Heart left ventricle (tissue), 16 donors: ENCODE measurements around the gene TLE5. TPM values are rescaled to one million over a fixed set of nuclear protein-coding genes. Genes with fewer than 3 reads are reported as not detected.

Source experiments
- ATAC-seq, 4 donors: fragments of 200-7000 bp; cut with Tn5 transposase; one replicate each; pipeline ENCODE4 v1.9.1; 2020 to 2022; ENCODE audit warnings: moderate library complexity in 4 of 4, mild to moderate bottlenecking in 3 of 4, moderate number of reproducible peaks in 1 of 4
- DNase-seq, 5 donors: peaks; one replicate each; pipeline ENCODE4 v3.0.0-alpha.2; 2020
- H3K27ac ChIP-seq, 12 donors: fragments of 200-600 bp; sonication (generic) in 4 of 12; one replicate each; pipeline versions ENCODE4 v1.5.0 to v1.8.0; 2016 to 2022; ENCODE audit warnings: mild to moderate bottlenecking in 2 of 12
- H3K27me3 ChIP-seq, 9 donors: fragments of 200-600 bp; sonication (generic) in 2 of 9; one replicate each; pipeline versions ENCODE4 v1.5.1 to v1.8.0; 2016 to 2022; ENCODE audit warnings: mild to moderate bottlenecking in 3 of 9
- H3K36me3 ChIP-seq, 9 donors: fragments of 200-600 bp; sonication (generic) in 2 of 9; one replicate each; pipeline versions ENCODE4 v1.5.0 to v1.8.0; 2018 to 2022; ENCODE audit warnings: mild to moderate bottlenecking in 2 of 9
- H3K4me1 ChIP-seq, 12 donors: fragments of 200-600 bp; sonication (generic) in 4 of 12; one replicate each; pipeline versions ENCODE4 v1.5.0 to v1.8.0; 2016 to 2022; ENCODE audit warnings: mild to moderate bottlenecking in 3 of 12
- H3K4me3 ChIP-seq, 12 donors: fragments of 200-600 bp; sonication (generic) in 4 of 12; one replicate each; pipeline versions ENCODE4 v1.5.0 to v1.8.0; 2017 to 2022; ENCODE audit warnings: mild to moderate bottlenecking in 9 of 12, moderate library complexity in 4 of 12
- H3K9me3 ChIP-seq, 12 donors: fragments of 200-600 bp; sonication (generic) in 4 of 12; one replicate each; pipeline versions ENCODE4 v1.5.0 to v1.8.0; 2016 to 2022; ENCODE audit warnings: mild to moderate bottlenecking in 1 of 12
- POLR2A ChIP-seq, 2 donors: fragments of 450-650 bp; IDR thresholded peaks; one replicate each; pipeline ENCODE4 v1.6.1; 2017; ENCODE audit warnings: antibody characterized with exemption in 2 of 2, mild to moderate bottlenecking in 2 of 2, moderate library complexity in 2 of 2
- WGBS, 4 donors: extraction: QIAGEN DNeasy Blood & Tissue Kit in 2 of 4; methylation state at CpG; one replicate each; pipeline versions ENCODE4 v1.1.5 to v1.1.7; 2013 to 2018; 5-methylcytosine and 5-hydroxymethylcytosine counted together
- intact Hi-C, 10 donors: fragments of 100-400 bp; cut with DNase I; formaldehyde crosslinking; loops; one replicate each; pipeline versions ENCODE4 v1.11.1 to v1.14.2; 2022
- polyA plus RNA-seq, 2 donors: library from polyadenylated mRNA; stranded (reverse); fragments of 200-250 nt; gene quantifications; one replicate each; pipeline ENCODE4 v1.2.3, GENCODE V29; 2013
- total RNA-seq, 9 donors: library from RNA; depleted of rRNA in 2 of 9; stranded (reverse); fragments of >200 nt in 2 of 9; fragmentation: NEBNext Ultra II Directional in 3 of 9; extraction: Animal tissue kit (Norgen Biotek cat#: 25700) in 3 of 9; gene quantifications; one replicate each; pipeline versions ENCODE4 v1.1.0 to v1.2.4, GENCODE V29; 2016 to 2023
- TF ChIP-seq, protein P1 (sequence below), 12 donors: fragments of 200-600 bp; sonication (generic) in 4 of 12; IDR thresholded peaks; one replicate each; pipeline versions ENCODE4 v1.5.0 to v1.8.0; 2018 to 2022; ENCODE audit warnings: antibody characterized with exemption in 12 of 12, mild to moderate bottlenecking in 5 of 12
- donor health status: ischemic (EF 13 %, LVEDD 7.1; RV severe dilation, severe dysfunction).
- donor health status: healthy with polysubstance abuse.
- donor health status: DM: no; HTN: yes; CAD: no.
- donor health status: DM: no; HTN: no; CAD: no.
- donor health status: ischemic (EF 25% LVEDD 6.9; RV normal size, moderate dysfunction).
- donor health status: ischemic (EF 25% LVEDD 5.7; RV mildly dilated, moderate dysfunction).
- donor health status: healthy.
- donor health status: DM: yes; HTN: yes; CAD: no.
- donor health status: ischemic (EF 35%, LVEDD 5.7; RV mildly dilated, moderate dysfunction).
- donor health status: nonischemic (EF 11% LVEDD 7.7; RV severe dilation, severe dysfunction).
- donor health status: DM: yes; HTN: yes; CAD: no.
- donor health status: PGD.
- donor health status: ischemic (EF 29% LVEDD 5.4; RV normal size, mild dysfunction).
- donor health status: nonischemic (EF 23%, LVEDD 6.1; RV moderate dilation, normal function).

Gene TLE5
- total and polyA plus RNA-seq, 11 donors = 593 to 1,459 (median 711) TPM

- H3K27me3 ChIP-seq = no peaks in the 10 kb centered on the region
- H3K27ac ChIP-seq = peak overlapping the region in 11 of 12 donors; percentile 39 to 86 (median 78)
- intact Hi-C loops = no loop called here
- no peak for DNase-seq
- TF ChIP-seq, protein P1, sequence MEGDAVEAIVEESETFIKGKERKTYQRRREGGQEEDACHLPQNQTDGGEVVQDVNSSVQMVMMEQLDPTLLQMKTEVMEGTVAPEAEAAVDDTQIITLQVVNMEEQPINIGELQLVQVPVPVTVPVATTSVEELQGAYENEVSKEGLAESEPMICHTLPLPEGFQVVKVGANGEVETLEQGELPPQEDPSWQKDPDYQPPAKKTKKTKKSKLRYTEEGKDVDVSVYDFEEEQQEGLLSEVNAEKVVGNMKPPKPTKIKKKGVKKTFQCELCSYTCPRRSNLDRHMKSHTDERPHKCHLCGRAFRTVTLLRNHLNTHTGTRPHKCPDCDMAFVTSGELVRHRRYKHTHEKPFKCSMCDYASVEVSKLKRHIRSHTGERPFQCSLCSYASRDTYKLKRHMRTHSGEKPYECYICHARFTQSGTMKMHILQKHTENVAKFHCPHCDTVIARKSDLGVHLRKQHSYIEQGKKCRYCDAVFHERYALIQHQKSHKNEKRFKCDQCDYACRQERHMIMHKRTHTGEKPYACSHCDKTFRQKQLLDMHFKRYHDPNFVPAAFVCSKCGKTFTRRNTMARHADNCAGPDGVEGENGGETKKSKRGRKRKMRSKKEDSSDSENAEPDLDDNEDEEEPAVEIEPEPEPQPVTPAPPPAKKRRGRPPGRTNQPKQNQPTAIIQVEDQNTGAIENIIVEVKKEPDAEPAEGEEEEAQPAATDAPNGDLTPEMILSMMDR (IDR thresholded peaks at IDR 0.05) = no peak
- no peak for TF ChIP-seq POLR2A (IDR thresholded peaks at IDR 0.05)
- H3K9me3 ChIP-seq = no peaks in the 10 kb centered on the region
- 69 to 75% (median 73%) methylated on average over 20 of the region's 20 CpGs for WGBS, 4 donors
- no peak for ATAC-seq
- H3K36me3 ChIP-seq = peaks cover 0 to 72% (median 65%) of the 10 kb centered on the region in 9 donors
- peaks cover 0 to 71% (median 52%) of the 10 kb centered on the region in 12 donors for H3K4me1 ChIP-seq
- H3K4me3 ChIP-seq = peak overlapping the region in 3 of 12 donors; percentile 2 to 17 (median 10)
Measured at GRCh38 chr19:3058009-3058820, 4.1 kb downstream of the TLE5 start.

- DNase-seq = peak; percentile 89 to 93 (median 93)
- TF ChIP-seq POLR2A (IDR thresholded peaks at IDR 0.05) = peak in 1 of 2 donors; percentile 21
- TF ChIP-seq, protein P1 (IDR thresholded peaks at IDR 0.05) = no peak
- H3K27me3 ChIP-seq = no peaks in the 10 kb centered on the region
- peak overlapping the region; percentile 21 to 86 (median 76) for H3K27ac ChIP-seq
- peaks cover 0 to 63% (median 46%) of the 10 kb centered on the region in 12 donors for H3K4me1 ChIP-seq
- 7 to 20% (median 18%) methylated on average over 13 to 26 of the region's 26 CpGs for WGBS, 4 donors
- ATAC-seq = peak; percentile 71 to 84 (median 79)
- H3K9me3 ChIP-seq = no peaks in the 10 kb centered on the region
- intact Hi-C loops = no loop called here
- H3K36me3 ChIP-seq = peaks cover 0 to 79% (median 68%) of the 10 kb centered on the region in 9 donors
- H3K4me3 ChIP-seq = peak overlapping the region in 8 of 12 donors; percentile 2 to 22 (median 10)
Measured at GRCh38 chr19:3057275-3057714, 5.0 kb downstream of the TLE5 start.

- DNase-seq (no peak), ATAC-seq (no peak)
- TF ChIP-seq, protein P1 (IDR thresholded peaks at IDR 0.05) = no peak
- no peak for TF ChIP-seq POLR2A (IDR thresholded peaks at IDR 0.05)
- H3K36me3 ChIP-seq = peaks cover 0 to 80% (median 68%) of the 10 kb centered on the region in 9 donors
- intact Hi-C loops = no loop called here
- WGBS, 4 donors = 49 to 57% (median 51%) methylated on average over 10 of the region's 10 CpGs
- peaks cover 0 to 63% (median 46%) of the 10 kb centered on the region in 12 donors for H3K4me1 ChIP-seq
- H3K27me3 ChIP-seq = no peaks in the 10 kb centered on the region
- peak overlapping the region; percentile 21 to 86 (median 76) for H3K27ac ChIP-seq
- no peaks in the 10 kb centered on the region for H3K9me3 ChIP-seq
- H3K4me3 ChIP-seq = peak overlapping the region in 5 of 12 donors; percentile 5 to 22 (median 10)
Measured at GRCh38 chr19:3056417-3057088, 5.7 kb downstream of the TLE5 start.
